NCI-H2107 treated with DMSO at 0.1 percent for 48 hours (cell line): ENCODE results near the gene RTP5.
"Not testable (repeated sequence)": the region's sequence is repeated elsewhere in the genome, so short reads cannot be mapped to it uniquely, and the experiment has no call there.

ENCODE experiments used
- DNase-seq: peaks from one replicate; lab custom pipeline; 2025; ENCODE audit not compliant: unreplicated experiment; lab: John Stamatoyannopoulos, UW

The RTP5 gene

DNA sequence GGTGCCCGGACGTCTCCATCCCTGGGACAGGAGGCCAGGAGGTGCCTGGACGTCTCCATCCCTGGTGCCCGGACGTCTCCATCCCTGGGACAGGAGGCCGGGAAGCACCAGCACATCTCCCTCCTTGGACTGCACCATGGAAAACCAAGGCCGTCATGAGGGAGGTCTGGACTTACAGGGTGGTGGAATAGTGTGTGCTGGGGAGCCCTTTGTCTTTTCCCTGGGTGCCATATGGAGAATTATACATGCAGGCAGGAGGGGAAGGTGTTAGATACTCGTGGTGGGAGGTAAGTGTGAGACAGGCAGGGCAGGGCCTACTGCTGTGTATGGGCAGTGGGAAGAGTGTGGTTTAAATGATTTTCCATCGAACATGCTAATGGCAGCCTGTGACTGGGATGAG is 52.9 kb downstream of the RTP5 start:
- DNase-seq, result no peak

DNA sequence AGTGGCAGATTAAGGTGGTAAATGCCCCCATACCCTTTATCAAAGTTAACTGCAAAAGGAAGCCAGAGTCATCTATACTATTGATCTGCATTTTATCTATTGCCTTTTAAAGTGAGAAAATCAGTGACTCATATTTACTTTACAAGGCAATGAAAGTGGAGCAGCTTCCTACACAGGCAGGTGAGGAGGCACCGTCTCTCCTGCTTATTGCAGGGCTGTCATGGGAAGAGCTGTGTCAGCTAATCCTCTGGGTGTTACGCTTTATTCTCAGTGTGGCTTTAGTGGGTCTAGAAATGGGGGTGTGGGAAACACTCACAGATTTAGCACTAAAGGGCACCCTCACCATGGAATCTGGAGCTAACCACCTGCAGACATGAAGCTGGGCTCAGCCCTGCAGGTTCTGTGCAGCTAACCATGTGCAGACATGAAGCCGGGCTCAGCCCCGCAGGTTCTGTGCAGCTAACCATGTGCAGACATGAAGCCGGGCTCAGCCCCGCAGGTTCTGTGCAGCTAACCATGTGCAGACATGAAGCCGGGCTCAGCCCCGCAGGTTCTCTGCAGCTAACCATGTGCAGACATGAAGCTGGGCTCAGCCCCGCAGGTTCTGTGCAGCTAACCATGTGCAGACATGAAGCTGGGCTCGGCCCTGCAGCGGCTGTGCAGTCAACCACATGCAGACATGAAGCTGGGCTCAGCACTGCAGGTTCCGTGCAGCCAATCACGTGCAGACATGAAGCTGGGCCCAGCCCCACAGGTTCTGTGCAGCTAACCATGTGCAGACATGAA is 53.5 kb downstream of the RTP5 start:
- not testable (repeated sequence) for DNase-seq
